GM18507 (cell line): Measurements from ENCODE around the gene RASA2.
"Not testable (repeated sequence)": the region's sequence is repeated elsewhere in the genome, so short reads cannot be mapped to it uniquely, and the experiment has no call there.

Experiments
- DNase-seq: peaks from one replicate; pipeline ENCODE4 v3.0.0; 2011; ENCODE audit warnings: low read depth; ENCODE audit not compliant: insufficient read length; ENCODE audit errors: extremely low spot score
- FAIRE-seq: peaks from 2 replicates; lab custom pipeline; 2011; peaks lifted over from hg19 to GRCh38; lab: Jason Lieb, UNC

RASA2 gene

GRCh38 chr3:141529256-141529655 lies 42.4 kb downstream of the RASA2 start:
- no peak for FAIRE-seq
- DNase-seq: no peak

- DNase-seq (no peak), FAIRE-seq (no peak)
Measured at GRCh38 chr3:141529717-141530414, 43.0 kb downstream of the RASA2 start.

- DNase-seq (no peak), FAIRE-seq (peak; percentile 53)
Measured at GRCh38 chr3:141530415-141530768, 43.6 kb downstream of the RASA2 start.

- no peak for FAIRE-seq
- DNase-seq: no peak
Measured at GRCh38 chr3:141532609-141533008, 45.8 kb downstream of the RASA2 start.

- not testable (repeated sequence) for FAIRE-seq, DNase-seq
Measured at GRCh38 chr3:141536017-141536416, 49.2 kb downstream of the RASA2 start.

- FAIRE-seq (no peak), DNase-seq (no peak)
Measured at GRCh38 chr3:141537856-141538255, 51.0 kb downstream of the RASA2 start.

- FAIRE-seq (peak; percentile 12), DNase-seq (no peak)
Measured at GRCh38 chr3:141538568-141539240, 51.9 kb downstream of the RASA2 start.

- DNase-seq (no peak), FAIRE-seq (no peak)
Measured at GRCh38 chr3:141539431-141540187, 52.8 kb downstream of the RASA2 start.

GRCh38 chr3:141540531-141540930 lies 53.7 kb downstream of the RASA2 start:
- DNase-seq: no peak
- no peak for FAIRE-seq

GRCh38 chr3:141542202-141542969 lies 55.6 kb downstream of the RASA2 start:
- FAIRE-seq: no peak

GRCh38 chr3:141542989-141543388 lies 56.2 kb downstream of the RASA2 start:
- no peak for DNase-seq
- FAIRE-seq: no peak

More at GRCh38 chr3:141542202-141542969, 55.6 kb downstream of the RASA2 start:
- DNase-seq: no peak

- no peak for DNase-seq
Measured at GRCh38 chr3:141544697-141545096, 57.9 kb downstream of the RASA2 start.

GRCh38 chr3:141546081-141546480 lies 59.3 kb downstream of the RASA2 start:
- DNase-seq (no peak), FAIRE-seq (no peak)

More at GRCh38 chr3:141544697-141545096, 57.9 kb downstream of the RASA2 start:
- FAIRE-seq: peak; percentile 67

- DNase-seq: no peak
- no peak for FAIRE-seq
Measured at GRCh38 chr3:141546586-141546985, 59.8 kb downstream of the RASA2 start.

GRCh38 chr3:141547791-141548190 lies 61.0 kb downstream of the RASA2 start:
- no peak for DNase-seq
- FAIRE-seq: no peak

- DNase-seq (no peak), FAIRE-seq (no peak)
Measured at GRCh38 chr3:141550926-141551665, 64.3 kb downstream of the RASA2 start.

- no peak for DNase-seq
- no peak for FAIRE-seq
Measured at GRCh38 chr3:141552440-141552991, 65.7 kb downstream of the RASA2 start.

GRCh38 chr3:141553055-141553454 lies 66.2 kb downstream of the RASA2 start:
- FAIRE-seq (no peak), DNase-seq (no peak)

- DNase-seq (no peak), FAIRE-seq (no peak)
Measured at GRCh38 chr3:141556034-141556433, 69.2 kb downstream of the RASA2 start.
